Measurements from ENCODE around the gene ODAD3. TPM values are rescaled to one million over a fixed set of nuclear protein-coding genes. Genes with fewer than 3 reads are reported as not detected.
A peak's percentile ranks its signal among the peaks of the same experiment; 100 is the strongest.

The ODAD3 gene
- total RNA-seq, 1 experiment from 2014 or later: 0.39 TPM

DNA sequence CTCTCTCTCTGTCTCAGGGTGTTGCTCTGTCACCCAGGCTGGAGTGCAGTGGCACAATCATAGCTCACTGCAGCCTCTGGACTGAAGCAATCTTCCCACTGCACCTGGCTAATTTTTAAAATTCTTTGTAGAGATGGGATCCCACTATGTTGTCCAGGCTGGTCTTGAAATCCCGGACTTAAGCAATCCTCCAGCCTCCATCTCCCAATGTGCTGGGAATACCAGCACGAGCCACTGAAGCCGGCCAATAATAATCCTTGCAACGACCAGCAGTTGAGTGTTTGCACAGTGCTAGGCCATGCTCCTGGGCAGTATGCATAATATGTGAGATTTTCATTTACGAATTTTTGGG, 50.2 kb downstream of the ODAD3 start:
- no peaks in the 10 kb centered on the region for H4K20me1 ChIP-seq (ENCODE audit: insufficient read depth)
- intact Hi-C loops (cut with micrococcal nuclease; ENCODE audit: unreplicated experiment): loop anchor here (5.0 kb wide), 1 partner anchor 93 kb away; no protein-coding TSS in a partner anchor
- H2AFZ ChIP-seq: no peak overlapping the region
- no peak for TF ChIP-seq CTCF (conservative IDR thresholded peaks at IDR 0.05)
- TF ChIP-seq EZH2 (IDR thresholded peaks at IDR 0.05; ENCODE audit: low read depth): no peak
- DNase-seq: no peak
- no peaks in the 10 kb centered on the region for H3K9me2 ChIP-seq (ENCODE audit: insufficient read depth)
- ChIA-PET CTCF (interaction anchor here (0.6 to 1.2 kb wide), 2 partner anchors 119 to 171 kb away, joined by 3 to 7 read pairs; no protein-coding TSS in a partner anchor), POLR2A (ENCODE audit: unreplicated experiment) (interaction anchor here (0.6 kb wide), 1 partner anchor 88 kb away, joined by 5 read pairs; no protein-coding TSS in a partner anchor)
- H3F3A ChIP-seq (ENCODE audit: insufficient read depth, low read depth): peaks cover 19% of the 10 kb centered on the region; the same call in 1 of the 2 replicates
- no peaks in the 10 kb centered on the region for H3K27me3 ChIP-seq (ENCODE audit: insufficient read depth, low read depth)
- H3K4me2 ChIP-seq: peak overlapping the region; percentile 87
- H3K9me3 ChIP-seq (ENCODE audit: insufficient read depth, low read depth): no peaks in the 10 kb centered on the region
- H3K4me3 ChIP-seq: no peak overlapping the region
- H3K79me2 ChIP-seq (ENCODE audit: low read depth): no peaks in the 10 kb centered on the region
- H3K4me1 ChIP-seq (replicated peaks; ENCODE audit: insufficient read depth): peaks cover 28% of the 10 kb centered on the region
- H3K36me3 ChIP-seq (ENCODE audit: low read depth): no peaks in the 10 kb centered on the region
- H3K27ac ChIP-seq: no peak overlapping the region
- no TSS peak for BruUV-seq (replicated peaks)

GRCh38 chr19:11383706-11384048, 51.2 kb downstream of the ODAD3 start:
- H3K4me1 ChIP-seq (replicated peaks; ENCODE audit: insufficient read depth): peaks cover 39% of the 10 kb centered on the region
- no peaks in the 10 kb centered on the region for H4K20me1 ChIP-seq (ENCODE audit: insufficient read depth)
- H3K4me2 ChIP-seq: peak overlapping the region; percentile 87
- DNase-seq: no peak
- H3K79me2 ChIP-seq (ENCODE audit: low read depth): no peaks in the 10 kb centered on the region
- POLR2A ChIA-PET (ENCODE audit: unreplicated experiment): interaction anchor here (0.6 kb wide), 1 partner anchor 90 kb away, joined by 5 read pairs; no protein-coding TSS in a partner anchor
- no peak overlapping the region for H3K27ac ChIP-seq
- TF ChIP-seq CTCF (conservative IDR thresholded peaks at IDR 0.05) (no peak), EZH2 (IDR thresholded peaks at IDR 0.05; ENCODE audit: low read depth) (no peak)
- H3K36me3 ChIP-seq (ENCODE audit: low read depth): no peaks in the 10 kb centered on the region
- no peaks in the 10 kb centered on the region for H3K9me2 ChIP-seq (ENCODE audit: insufficient read depth)
- H2AFZ ChIP-seq: peak overlapping the region; percentile 70
- H3F3A ChIP-seq (ENCODE audit: insufficient read depth, low read depth): peaks cover 28% of the 10 kb centered on the region
- intact Hi-C loops (cut with micrococcal nuclease; ENCODE audit: unreplicated experiment): loop anchor here (1.0 to 5.0 kb wide), 2 partner anchors 39 to 94 kb away; no protein-coding TSS in a partner anchor
- H3K4me3 ChIP-seq: peak overlapping the region; percentile 59
- no peaks in the 10 kb centered on the region for H3K9me3 ChIP-seq (ENCODE audit: insufficient read depth, low read depth)
- CTCF ChIA-PET: interaction anchor here (0.6 to 1.8 kb wide), 6 partner anchors 9 to 118 kb away, joined by 3 to 7 read pairs (median 7); partner anchors contain the start of genes ODAD3, PRKCSH and SWSAP1
- H3K27me3 ChIP-seq (ENCODE audit: insufficient read depth, low read depth): no peaks in the 10 kb centered on the region
- BruUV-seq (replicated peaks): no TSS peak

DNA sequence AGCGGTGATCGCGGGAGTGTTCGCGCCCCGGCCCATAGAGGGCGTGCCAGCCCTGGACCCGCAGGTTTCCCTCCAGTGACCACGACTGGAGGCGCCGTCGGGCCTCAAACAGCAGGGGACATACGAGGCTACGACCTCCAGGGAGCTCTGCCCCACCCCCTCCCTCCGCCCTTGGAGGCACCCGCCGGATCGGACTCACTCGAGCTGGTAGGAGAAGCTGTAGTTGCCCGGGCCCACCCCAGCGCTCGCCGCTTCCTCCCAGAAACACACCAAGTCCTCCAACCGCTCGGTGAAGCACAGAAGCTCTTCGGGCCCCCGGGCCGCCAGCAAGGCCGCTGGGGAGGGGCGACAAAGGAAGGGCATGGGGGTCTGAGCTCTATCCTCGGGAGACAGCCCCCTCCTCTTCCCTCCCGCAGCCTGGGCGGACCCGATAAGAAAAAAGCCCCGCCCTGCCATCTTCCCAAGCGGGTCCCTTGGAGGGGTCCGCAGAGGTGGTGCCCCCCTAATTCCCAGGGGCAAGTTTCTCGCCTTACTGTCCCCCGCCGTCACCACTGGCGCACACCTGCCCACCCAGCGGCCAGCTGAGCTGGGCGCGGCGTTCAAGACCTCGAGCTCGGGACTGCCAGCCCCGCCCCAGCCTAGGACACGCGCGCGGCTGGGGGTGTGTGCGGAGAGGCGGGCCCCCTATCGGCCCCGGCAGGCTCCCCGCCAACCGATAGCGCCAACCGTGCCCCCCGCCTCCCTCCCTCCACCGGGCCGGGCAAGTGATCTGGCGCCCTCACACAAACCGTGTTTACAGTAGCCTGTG, 51.8 kb downstream of the ODAD3 start:
- TF ChIP-seq EZH2 (IDR thresholded peaks at IDR 0.05; ENCODE audit: low read depth) (no peak), CTCF (conservative IDR thresholded peaks at IDR 0.05) (peak; percentile 61; the same call in 1 of the 2 replicates)
- Histone ChIP-seq H3K4me1 (replicated peaks; ENCODE audit: insufficient read depth) (peaks cover 44% of the 10 kb centered on the region), H3K9me3 (ENCODE audit: insufficient read depth, low read depth) (no peaks in the 10 kb centered on the region), H3K79me2 (ENCODE audit: low read depth) (no peaks in the 10 kb centered on the region), H3K27ac (no peak overlapping the region), H3K36me3 (ENCODE audit: low read depth) (no peaks in the 10 kb centered on the region), H3K27me3 (ENCODE audit: insufficient read depth, low read depth) (no peaks in the 10 kb centered on the region), H3K9me2 (ENCODE audit: insufficient read depth) (no peaks in the 10 kb centered on the region), H3K4me2 (peak overlapping the region; percentile 87), H4K20me1 (ENCODE audit: insufficient read depth) (no peaks in the 10 kb centered on the region), H2AFZ (peak overlapping the region; percentile 70), H3K4me3 (peak overlapping the region; percentile 59; the same call in 1 of the 2 replicates), H3F3A (ENCODE audit: insufficient read depth, low read depth) (peaks cover 34% of the 10 kb centered on the region)
- POLR2A ChIA-PET (ENCODE audit: unreplicated experiment): no interaction called here
- DNase-seq: peak in 1 of 2 experiments; percentile 61
- intact Hi-C loops (cut with micrococcal nuclease; ENCODE audit: unreplicated experiment): loop anchor here (1.0 to 5.0 kb wide), 2 partner anchors 39 to 94 kb away; no protein-coding TSS in a partner anchor
- no TSS peak for BruUV-seq (replicated peaks)
- CTCF ChIA-PET: interaction anchor here (0.6 to 1.8 kb wide), 10 partner anchors 8 to 1109 kb away, joined by 3 to 14 read pairs (median 6); partner anchors contain the start of genes ODAD3, PRKCSH, RGL3 and SWSAP1
